RPMI7951 (cell line): Measurements from ENCODE around the gene ALX3. TPM values are rescaled to one million over a fixed set of nuclear protein-coding genes. Genes with fewer than 3 reads are reported as not detected.
A peak's percentile ranks its signal among the peaks of the same experiment; 100 is the strongest.

ENCODE experiments used
- DNase-seq: peaks from one replicate; pipeline ENCODE4 v3.0.0-alpha.2; 2012; ENCODE audit warnings: low read depth
- total RNA-seq: library from RNA; depleted of rRNA; stranded (reverse); fragments of >200 nt; shearing (Covaris generic); gene quantifications from 2 replicates; pipeline ENCODE4 v1.2.3, GENCODE V29; 2014

The ALX3 gene
- total RNA-seq, 1 experiment from 2014 or later: not detected

DNA sequence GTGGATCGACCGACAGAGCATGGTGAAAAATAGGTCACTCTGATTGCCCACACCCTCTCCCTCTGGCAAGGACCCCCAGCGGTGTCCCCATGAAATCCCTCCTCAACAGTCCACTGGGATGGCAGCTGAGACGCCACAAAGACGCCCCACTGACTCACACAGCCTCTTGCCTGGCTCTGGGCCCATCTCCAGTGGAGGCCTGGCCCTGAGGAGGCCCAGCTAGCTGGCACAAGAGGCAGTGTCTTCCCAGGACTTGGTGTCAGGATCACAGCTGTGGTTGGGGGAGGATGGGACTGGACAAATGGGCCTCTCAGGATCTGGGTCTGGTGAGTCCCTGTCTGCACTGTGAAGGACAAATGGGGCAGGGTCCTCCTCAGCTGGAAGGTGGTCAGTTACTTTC lies 4.6 kb downstream of the ALX3 start:
- DNase-seq: peak; percentile 62

DNA sequence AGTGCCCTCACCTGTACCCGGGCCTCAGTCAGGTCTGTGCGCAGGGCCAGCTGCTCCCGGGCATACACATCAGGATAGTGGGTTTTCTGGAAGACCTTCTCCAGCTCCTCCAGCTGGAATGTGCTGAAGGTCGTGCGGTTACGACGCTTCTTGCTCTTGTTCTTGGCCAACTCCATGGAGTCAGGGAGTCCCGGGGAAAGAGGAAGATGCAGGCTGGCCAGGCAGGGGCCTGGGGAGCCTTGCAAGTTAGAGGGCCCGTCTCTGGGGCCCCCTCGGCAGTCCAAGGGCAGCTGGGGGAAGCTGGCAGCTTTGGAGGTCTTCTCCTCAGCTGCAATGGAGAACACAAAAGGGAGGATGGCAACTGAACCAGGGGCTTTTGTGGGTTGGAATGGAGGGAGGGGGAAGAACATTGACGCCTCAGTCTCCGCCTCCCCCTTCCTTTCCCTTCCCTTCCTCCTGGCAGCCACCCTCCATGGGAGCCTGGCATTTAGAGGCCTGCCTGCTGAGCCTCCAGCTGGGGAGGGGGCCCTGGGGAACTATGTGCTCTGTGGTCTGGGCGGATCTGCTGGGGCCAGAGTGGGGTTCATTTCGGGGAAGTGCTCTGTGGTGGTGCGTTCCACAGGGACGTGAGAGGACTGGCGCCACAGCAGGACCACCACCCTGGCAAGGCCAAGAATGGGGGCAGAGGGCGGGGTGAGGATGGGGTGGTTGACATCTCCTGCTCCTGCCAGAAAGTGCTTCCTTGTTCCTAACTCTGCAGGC lies 5.7 kb downstream of the ALX3 start:
- no peak for DNase-seq

DNA sequence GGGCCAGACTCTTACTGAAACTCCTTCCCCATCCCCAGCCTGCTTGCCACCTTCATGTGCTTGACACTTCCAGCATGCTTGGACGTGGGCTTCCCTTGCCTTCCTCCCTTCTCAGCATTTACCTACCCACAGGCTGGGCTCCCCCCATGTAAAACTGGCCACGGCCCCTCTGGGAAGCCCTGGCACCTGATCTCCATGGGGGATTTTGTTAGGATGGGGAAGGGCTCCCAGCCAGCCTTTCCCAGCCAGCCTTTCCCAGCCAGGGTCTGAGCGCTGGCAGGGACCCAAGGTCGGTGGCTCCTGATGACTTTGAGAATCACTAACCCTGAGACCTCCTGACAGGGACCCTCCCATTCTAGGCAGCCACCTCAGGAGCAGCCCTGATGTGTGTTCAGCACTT lies 6.7 kb downstream of the ALX3 start:
- DNase-seq: no peak

DNA sequence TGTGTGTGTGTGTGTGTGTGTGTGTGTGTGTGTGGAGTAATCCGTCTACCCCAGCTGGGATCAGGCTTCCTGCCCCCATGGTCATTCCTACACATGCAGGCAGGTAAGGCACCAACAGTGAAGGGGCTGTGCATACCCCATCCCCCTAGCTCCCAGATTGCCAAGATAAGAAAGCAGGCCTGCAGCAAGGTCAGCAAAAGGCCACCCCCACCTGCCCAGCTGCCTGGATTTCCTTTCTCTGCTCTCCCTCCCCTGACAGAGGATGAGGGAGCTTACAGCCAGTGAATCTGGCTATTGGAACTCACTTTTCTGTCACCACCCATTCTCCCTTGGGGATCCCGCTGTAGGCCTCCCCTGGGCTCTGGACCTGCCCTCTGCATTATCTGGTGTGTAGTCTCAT lies 7.9 kb downstream of the ALX3 start:
- DNase-seq: no peak

DNA sequence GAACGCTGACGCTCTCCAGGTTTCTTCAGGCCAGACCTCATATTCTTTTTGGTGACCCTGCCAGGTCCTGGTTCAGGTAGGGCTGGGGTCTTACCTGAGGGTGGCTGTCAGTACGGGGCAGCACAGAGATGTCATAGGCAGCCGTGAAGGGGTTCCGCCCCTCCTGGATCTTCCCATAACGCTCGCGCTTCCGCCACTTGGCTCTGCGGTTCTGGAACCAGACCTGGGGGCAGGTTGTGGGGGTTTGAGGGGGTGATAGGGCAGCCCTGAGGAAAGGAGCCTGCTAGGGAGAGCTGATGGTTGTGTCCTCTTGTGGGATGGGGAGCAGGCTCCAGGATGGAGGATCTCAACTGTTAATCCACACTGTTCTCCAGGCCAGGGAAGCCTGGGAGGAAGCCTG lies 9.1 kb downstream of the ALX3 start:
- no peak for DNase-seq

DNA sequence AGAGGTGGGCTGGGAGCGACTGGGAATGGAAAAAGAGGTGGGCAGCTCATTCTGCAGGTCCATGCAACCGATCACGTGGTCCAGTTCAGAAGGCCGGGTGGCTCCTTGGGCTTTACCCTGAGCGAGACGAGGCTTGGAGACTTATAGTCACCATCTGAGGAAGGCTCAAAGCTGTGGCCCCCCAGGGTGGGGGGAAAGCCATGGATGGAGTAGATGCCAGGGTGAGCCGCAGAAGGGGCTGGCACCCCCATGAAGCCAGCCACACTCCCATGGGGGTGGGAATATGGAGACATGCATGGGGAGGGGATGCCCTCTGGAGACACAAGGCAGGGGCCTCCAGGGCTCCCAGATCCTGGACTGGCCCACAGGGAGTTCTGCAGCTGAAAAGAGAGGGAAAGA lies 9.8 kb downstream of the ALX3 start:
- DNase-seq: no peak

DNA sequence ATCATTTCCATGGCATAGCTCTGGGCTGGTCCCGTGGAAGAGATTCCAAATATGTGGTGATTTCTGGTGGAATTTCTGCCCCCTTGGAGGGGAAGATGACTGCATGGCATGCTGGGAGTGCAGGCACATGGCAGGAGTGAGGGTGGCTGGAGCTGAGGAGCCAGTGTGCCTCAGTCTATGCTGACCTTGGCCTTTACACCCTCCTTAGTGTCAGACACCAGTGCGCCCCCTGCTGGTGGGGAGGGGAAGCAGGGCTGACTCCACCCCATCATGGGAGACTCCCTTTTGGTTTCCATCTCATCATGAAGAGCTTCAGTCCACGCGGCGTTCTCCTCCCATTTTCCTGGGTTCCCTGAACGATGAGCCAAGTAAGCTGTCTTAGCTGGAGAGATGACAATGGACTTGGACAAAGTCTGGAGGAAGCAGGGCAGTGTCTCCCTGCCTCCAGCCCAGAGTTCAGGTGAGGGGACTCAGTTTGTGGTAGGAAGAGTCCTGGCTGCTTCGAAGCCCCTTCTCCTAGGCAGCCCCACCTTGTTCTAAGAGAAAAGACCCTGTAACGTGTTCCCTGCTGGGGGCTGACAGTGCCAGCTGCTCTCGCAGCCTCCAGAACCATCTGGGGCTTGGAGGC lies 10.3 kb downstream of the ALX3 start:
- DNase-seq: peak; percentile 34

DNA sequence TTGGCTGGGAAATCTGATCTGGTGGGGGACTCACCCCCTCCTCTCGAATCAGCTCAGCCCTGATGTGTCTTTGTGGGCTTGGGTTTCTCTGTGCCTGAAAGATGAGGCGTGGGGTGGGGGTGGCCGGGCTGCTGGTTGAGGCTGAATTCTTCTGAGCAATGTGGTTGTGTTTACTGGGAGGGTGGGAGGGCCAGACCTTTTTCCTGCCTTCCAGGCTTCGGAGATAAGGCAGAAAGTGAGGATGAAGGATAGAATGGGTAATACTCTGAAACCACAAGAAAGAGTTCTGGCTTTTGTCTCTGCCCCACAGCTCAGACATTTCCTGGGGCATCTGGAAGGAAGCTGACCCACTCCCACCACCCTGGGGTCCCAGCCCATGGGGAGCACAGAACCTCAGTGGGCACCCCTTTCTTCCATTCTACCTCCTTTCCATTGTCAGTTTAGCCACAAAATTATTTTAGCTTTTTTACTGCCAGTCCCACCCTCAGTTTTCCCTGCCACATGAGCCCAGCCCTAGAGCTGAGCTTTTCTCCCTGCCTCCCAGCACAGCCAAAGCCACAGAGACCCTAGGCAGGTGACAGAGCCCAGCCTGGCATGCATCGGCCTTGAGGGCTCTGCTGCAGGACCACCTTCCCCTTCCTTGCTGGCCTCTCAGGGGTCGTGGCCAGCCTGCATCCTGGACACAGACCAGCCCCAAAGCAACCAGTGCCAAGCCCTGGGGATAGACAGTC lies 11.2 kb downstream of the ALX3 start:
- DNase-seq: peak; percentile 60

DNA sequence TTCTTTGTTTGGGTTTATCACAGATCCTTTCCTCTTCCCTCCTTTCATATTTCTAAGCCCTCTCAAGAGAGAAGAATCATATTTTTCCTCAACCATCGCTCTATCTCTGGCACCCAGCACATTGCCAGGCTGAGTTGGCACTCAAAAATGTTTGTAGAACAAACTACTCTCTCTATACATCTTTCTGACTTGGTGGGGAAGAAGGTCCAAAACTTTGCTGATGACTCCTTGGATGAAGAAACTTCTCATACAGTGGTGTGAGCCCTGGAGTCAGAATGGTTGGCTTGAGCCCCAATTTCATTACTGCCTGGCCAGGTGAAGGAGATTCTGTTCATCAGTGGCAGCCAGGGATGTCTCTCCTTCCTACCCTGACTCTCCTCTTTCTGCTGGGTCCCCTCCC lies 11.9 kb downstream of the ALX3 start:
- no peak for DNase-seq

DNA sequence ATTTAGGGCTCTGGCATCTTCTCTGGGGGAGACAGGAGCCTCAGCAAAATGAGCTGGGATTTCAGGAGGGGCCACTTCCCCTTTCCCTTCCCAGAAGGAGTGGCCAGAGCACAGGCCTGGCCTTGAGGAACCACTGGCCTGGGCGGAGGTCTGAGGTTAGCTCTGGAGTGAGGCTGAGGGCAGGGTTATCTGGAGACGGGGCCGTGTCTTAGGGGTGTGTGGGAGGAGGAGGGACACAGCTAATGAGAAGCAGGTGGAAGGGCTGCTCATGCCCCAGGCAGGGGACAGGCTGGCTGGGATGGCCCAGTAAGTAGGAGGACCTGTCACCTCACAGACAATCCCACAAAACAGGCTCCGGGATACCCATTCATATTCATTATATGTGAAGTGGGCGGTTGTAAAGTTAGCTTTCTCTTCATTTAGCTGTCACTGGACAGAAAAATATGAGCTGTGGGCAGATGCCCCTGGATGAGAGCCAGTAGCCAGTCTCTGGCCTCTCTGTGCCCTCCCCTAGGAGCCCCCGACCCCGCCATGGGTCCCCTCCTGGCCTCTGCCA lies 12.4 kb downstream of the ALX3 start:
- peak; percentile 86 for DNase-seq

DNA sequence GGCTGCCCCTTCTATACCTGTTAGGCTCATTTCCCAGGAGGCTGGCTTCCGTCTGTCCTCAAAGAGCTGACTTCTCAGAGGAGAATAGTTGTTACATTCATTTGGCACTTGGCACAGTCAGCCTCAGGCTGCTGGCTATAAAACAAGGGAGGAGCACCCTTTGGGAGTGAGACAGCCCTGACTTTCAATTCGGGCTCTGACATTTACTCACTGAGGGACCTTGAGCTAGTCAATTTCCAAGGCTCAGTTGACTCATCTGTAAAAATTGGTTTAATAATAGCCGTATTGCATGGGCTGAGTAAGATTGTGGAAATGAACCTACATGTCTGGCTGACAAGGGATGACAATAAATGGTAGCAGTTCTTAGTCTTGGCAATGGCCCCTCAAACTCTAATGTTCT lies 13.7 kb downstream of the ALX3 start:
- peak; percentile 81 for DNase-seq

DNA sequence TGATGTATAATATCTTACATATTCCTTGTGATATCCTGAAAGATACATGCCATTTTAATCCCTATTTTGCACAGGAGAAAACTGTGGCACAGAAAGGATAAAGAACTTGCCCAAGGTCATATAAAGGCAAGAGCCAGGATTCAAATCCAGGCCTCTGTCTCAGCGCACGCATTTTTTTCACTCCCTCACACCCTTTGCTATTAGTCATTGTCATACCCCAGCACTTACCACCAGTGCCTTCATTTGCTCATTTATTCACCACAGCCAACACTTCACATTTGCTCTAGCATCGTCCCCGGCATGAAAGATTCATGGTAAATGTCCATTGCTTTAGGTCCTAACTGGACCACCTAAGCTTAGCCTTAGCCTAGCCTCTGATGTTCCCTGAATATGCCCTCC lies 14.2 kb downstream of the ALX3 start:
- DNase-seq: peak; percentile 52

DNA sequence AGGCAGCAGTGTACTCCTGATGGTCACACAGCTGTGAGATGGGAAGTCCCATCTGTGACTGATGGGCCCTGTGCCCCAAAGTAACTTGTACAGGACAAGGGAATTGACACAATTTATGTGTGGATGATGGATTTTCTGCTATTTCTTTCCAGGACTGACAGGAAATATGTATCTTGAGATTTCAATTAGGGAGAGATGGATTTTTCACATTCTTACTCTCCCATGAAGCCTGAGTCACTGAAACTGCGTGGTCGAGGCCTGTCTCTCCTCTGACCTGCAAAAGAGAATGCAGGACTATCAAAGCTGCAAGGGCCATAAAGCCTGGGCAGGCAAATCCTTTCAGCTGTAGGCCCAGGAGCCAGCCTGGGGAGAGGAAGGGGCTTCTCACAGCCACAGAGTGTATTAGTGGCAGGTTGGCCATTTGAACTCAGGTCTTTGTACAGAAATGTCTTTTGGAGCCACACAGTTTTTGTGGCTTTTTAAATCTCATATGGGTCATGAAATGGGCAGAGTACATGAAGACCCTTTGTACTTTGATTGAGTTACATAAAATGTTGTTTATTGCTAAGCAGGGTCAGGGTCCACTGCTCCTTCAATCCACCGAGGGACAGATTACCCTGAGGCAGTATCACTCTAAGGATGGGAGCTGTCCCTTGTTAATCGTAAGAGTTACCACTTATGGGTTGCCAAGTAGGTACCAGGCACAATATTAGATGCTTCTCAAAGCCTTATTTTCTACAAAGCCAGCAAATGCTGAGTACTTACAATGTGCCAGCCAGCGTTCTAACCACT lies 14.8 kb downstream of the ALX3 start:
- DNase-seq: peak; percentile 24

DNA sequence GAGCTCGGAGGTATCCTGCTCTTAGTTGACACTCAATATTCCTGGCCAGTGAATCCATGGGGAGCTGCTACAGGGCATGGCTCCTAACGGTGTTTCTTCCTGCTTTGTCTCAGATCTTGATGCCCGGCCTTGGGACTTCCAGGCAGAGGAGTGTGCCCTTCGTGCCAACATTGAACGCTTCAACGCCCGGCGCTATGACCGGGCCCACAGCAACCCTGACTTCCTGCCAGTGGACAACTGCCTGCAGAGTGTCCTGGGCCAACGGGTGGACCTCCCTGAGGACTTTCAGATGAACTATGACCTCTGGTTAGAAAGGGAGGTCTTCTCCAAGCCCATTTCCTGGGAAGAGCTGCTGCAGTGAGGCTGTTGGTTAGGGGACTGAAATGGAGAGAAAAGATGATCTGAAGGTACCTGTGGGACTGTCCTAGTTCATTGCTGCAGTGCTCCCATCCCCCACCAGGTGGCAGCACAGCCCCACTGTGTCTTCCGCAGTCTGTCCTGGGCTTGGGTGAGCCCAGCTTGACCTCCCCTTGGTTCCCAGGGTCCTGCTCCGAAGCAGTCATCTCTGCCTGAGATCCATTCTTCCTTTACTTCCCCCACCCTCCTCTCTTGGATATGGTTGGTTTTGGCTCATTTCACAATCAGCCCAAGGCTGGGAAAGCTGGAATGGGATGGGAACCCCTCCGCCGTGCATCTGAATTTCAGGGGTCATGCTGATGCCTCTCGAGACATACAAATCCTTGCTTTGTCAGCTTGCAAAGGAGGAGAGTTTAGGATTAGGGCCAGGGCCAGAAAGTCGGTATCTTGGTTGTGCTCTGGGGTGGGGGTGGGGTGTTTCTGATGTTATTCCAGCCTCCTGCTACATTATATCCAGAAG lies 16.7 kb downstream of the ALX3 start:
- peak; percentile 35 for DNase-seq

DNA sequence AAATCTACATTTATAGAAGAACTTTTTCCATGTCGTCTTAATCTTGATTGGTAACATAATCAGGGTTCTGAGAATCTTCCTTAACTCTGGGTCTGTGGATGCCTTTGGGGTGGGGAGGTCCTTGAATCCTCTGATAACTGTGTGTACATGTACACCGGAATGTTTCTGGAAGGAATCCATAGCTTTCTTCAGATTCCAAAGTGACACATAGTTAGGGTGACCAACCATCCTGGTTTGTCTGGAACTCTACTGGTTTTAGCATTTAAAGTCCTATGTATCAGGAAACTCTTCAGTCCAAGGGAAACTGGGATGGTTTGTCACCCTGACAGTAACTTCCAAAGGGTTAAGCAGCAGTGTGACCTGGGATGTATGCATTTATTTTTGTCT lies 19.2 kb downstream of the ALX3 start:
- no peak for DNase-seq

DNA sequence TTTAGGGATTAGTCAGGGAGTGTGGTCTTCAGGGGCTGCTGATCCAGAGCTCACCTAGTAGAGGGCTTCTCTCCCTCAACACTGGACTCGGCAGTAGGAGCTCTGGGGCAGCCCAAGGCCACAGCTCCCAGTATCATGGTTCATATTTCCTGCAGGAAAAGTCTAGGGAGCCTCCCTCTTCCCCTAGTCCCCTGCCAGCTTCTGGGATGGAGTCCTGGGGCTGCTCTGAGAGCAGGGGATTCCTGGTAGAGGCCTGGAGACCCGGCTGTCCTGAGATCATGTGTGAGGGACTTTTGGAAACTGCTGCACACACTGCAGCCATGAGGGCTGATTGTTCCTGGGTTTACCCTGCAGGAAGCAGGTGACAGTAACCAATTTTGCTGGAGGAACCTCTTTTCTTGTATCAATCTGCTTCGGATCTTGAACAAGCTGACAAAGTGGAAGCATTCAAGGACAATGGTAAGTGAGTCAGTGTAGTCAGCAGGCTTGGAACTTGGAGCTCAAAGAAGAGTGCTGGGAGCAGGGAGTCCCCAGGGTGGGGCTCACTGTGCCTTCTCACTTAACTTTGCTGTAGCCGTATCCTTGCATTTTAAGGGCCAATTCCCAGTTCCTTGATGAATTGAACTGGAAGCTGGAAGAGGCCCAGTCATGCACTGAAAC lies 19.7 kb downstream of the ALX3 start:
- DNase-seq: no peak

DNA sequence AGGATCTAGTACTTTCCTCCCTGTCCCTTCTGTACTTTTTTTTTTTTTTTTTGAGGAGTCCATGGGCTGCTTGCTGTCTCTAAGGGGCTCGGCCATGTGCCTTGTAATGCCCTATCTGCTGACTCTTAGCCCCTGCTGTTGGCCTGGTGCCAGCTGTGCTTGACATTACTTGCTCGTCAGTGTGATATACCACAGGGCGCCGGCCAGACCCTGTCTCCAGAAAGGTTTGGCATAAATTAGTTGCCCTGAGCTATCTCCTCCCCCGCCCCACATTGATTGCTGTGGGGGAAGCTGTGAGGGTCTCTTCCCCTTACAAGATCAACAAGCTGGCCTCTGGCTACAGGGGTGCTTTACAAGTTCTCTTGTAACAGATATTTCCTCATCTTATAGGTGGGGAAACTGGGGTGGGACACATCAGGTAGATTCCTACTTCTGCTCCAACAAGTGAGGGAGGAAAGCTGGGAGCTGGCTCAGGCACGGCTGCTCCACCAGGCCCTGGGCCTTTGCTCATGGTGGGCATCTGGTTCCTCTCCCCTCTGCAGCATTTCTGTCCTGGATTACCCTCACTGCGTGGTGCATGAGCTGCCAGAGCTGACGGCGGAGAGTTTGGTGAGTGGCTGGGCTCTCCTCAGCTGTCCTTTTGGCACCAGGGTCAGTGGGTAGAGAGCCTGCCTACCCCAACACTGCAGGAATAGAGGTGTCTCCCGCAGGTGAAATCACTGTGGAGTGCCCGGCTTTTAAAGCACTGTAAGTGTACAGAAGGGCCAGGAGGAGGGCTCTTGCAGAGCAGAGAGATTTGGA lies 20.5 kb downstream of the ALX3 start:
- DNase-seq: no peak

DNA sequence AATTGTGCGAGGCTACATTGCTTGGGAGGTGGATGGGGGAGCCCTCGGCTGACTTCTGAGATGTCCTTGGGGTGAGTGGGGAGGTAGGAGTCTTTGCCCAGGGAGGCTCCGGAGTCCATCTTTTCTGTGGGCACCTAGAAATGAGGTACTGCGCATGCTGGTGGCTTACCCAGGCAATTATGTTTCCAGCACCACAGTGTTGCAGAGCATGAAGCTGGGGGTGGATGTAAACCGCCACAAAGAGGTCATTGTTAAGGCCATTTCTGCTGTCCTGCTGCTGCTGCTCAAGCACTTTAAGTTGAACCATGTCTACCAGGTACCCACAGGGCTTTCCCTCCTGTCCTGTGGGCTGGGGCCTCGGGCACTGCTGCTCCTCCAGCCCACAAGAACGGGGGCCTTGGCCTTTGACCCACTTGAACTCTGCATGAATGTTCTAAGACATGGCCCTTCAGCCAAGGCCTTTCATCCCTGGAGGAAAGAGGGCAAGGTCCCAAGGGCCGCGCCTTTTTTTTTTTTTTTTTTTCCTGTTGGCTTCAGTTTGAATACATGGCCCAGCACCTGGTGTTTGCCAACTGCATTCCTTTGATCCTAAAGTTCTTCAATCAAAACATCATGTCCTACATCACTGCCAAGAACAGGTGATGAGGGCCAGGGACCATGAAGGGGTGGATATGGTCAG lies 21.4 kb downstream of the ALX3 start:
- DNase-seq: no peak

DNA sequence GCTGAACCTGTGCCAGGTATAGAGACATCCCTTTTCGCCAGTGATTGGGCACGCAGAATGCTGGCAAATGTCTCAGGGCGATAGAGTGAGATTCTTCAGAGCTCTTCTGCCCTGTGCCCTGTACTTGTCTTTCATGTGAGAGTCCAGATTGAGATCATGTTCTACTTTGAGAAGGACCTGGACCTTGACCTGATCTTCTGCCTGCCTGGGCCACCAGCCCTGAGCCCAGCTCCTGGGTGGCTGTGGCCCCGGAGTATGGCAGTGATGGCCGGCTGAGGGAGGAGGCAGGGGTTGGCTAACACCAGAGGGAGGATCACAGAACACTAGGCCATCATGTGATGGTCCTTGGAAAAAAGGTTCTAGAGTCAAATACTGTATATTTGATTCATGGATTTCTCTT lies 22.2 kb downstream of the ALX3 start:
- DNase-seq: no peak
